GM12891 (cell line): ENCODE data around the gene OBP2A.

ENCODE experiments used
- PAX5 ChIP-seq: IDR thresholded peaks from 2 replicates; pipeline ENCODE4 v1.6.1; 2011; ENCODE audit warnings: low read length, moderate library complexity, mild to moderate bottlenecking; ENCODE audit not compliant: insufficient read depth, severe bottlenecking
- POLR2A ChIP-seq: IDR thresholded peaks from 2 replicates; pipeline ENCODE4 v1.6.1; 2011; ENCODE audit warnings: low read depth, low read length, control low read depth
- POLR2AphosphoS5 ChIP-seq: IDR thresholded peaks from 2 replicates; pipeline ENCODE4 v1.6.1; 2011; ENCODE audit warnings: low read depth, low read length, control low read depth
- POU2F2 ChIP-seq: IDR thresholded peaks from 2 replicates; pipeline ENCODE4 v1.6.1; 2011; ENCODE audit warnings: low read depth, mild to moderate bottlenecking, control low read depth, low read length, moderate library complexity
- SPI1 ChIP-seq: IDR thresholded peaks from 2 replicates; pipeline ENCODE4 v1.6.1; 2011; ENCODE audit warnings: low read depth, low read length, control low read depth
- TAF1 ChIP-seq: IDR thresholded peaks from 2 replicates; pipeline ENCODE4 v1.6.1; 2011; ENCODE audit warnings: low read depth, low read length, control low read depth

- TF ChIP-seq POLR2A (no peak), POLR2AphosphoS5 (no peak), POU2F2 (no peak), PAX5 (no peak), TAF1 (no peak), SPI1 (no peak)
These were observed 19.0 kb upstream of the OBP2A start for GRCh38 chr9:135526730-135527571.
